CD14-positive monocyte (primary cell): ENCODE results near the gene EEFSEC. TPM values are rescaled to one million over a fixed set of nuclear protein-coding genes. Genes with fewer than 3 reads are reported as not detected.
A peak's percentile ranks its signal among the peaks of the same experiment; 100 is the strongest.

Experiments
- DNase-seq, 3 donors: peaks; one replicate each; pipeline ENCODE4 v3.0.0-alpha.2; 2011 to 2022
- H2AFZ ChIP-seq: 2 replicates; pipeline ENCODE4 v1.6.0; 2012; ENCODE audit warnings: mild to moderate bottlenecking, low read depth, low read length, inconsistent platforms; ENCODE audit not compliant: insufficient read depth, poor library complexity, severe bottlenecking
- H3K27ac ChIP-seq, 2 donors: 1 replicate in 1 of 2; 2 replicates in 1 of 2; pipeline ENCODE4 v1.5.1; 2012 to 2013; ENCODE audit warnings: low read length in 2 of 2, control low read depth in 1 of 2, inconsistent platforms in 1 of 2, low read depth in 1 of 2, mild to moderate bottlenecking in 1 of 2
- H3K27me3 ChIP-seq, 2 donors: one replicate each; pipeline versions ENCODE4 v1.6.0 to v1.6.1; 2011 to 2013; ENCODE audit warnings: low read length in 2 of 2; ENCODE audit not compliant: control insufficient read depth in 2 of 2, insufficient read depth in 2 of 2
- H3K36me3 ChIP-seq, 2 donors: replicated peaks in 1 of 2; 1 replicate in 1 of 2; 2 replicates in 1 of 2; pipeline versions ENCODE4 v1.5.1 to v1.6.1; 2012 to 2013; ENCODE audit warnings: low read length in 2 of 2, control low read depth in 1 of 2, inconsistent platforms in 1 of 2, mild to moderate bottlenecking in 1 of 2; ENCODE audit not compliant: insufficient read depth in 2 of 2, control insufficient read depth in 1 of 2
- H3K4me1 ChIP-seq, 2 donors: 1 replicate in 1 of 2; 2 replicates in 1 of 2; pipeline versions ENCODE4 v1.5.1 to v1.6.1; 2012 to 2013; ENCODE audit warnings: low read length in 2 of 2, control low read depth in 1 of 2, inconsistent platforms in 1 of 2, mild to moderate bottlenecking in 1 of 2, moderate library complexity in 1 of 2; ENCODE audit not compliant: insufficient read depth in 2 of 2, control insufficient read depth in 1 of 2
- H3K4me2 ChIP-seq: replicated peaks from 2 replicates; pipeline ENCODE3; 2012; ENCODE audit warnings: low read length, moderate library complexity, mild to moderate bottlenecking; ENCODE audit not compliant: poor library complexity, severe bottlenecking; ENCODE audit errors: extremely low read depth
- H3K4me3 ChIP-seq, 3 experiments: fragments of 200-600 bp in 1 of 3; sonication (generic) in 1 of 3; replicated peaks in 1 of 3; 1 replicate in 2 of 3; 2 replicates in 1 of 3; pipeline ENCODE4 v1.5.1; 2011 to 2013; ENCODE audit warnings: low read length in 3 of 3, mild to moderate bottlenecking in 3 of 3, control low read depth in 2 of 3, low read depth in 2 of 3, inconsistent platforms in 1 of 3, moderate library complexity in 1 of 3
- H3K79me2 ChIP-seq: 2 replicates; pipeline ENCODE4 v1.6.0; 2012; ENCODE audit warnings: mild to moderate bottlenecking, control low read depth, inconsistent platforms, low read length, moderate library complexity; ENCODE audit not compliant: insufficient read depth
- H3K9ac ChIP-seq: 2 replicates; pipeline ENCODE4 v1.6.0; 2017; ENCODE audit warnings: low read length, mild to moderate bottlenecking; ENCODE audit not compliant: insufficient read depth, poor library complexity, severe bottlenecking
- H3K9me3 ChIP-seq, 2 donors: replicated peaks in 1 of 2; 1 replicate in 1 of 2; 2 replicates in 1 of 2; pipeline versions ENCODE4 v1.5.1 to v1.6.1; 2012 to 2013; ENCODE audit warnings: low read length in 2 of 2, control low read depth in 1 of 2; ENCODE audit not compliant: control insufficient read depth in 1 of 2, insufficient read depth in 1 of 2
- H4K20me1 ChIP-seq: 2 replicates; pipeline ENCODE4 v1.6.0; 2012; ENCODE audit warnings: mild to moderate bottlenecking, low read length, control low read depth, moderate library complexity; ENCODE audit not compliant: insufficient read depth
- H3K27ac Mint-ChIP-seq, 7 donors: one replicate each; pipeline ENCODE4 v1.8.0; 2020; ENCODE audit warnings: mild to moderate bottlenecking in 7 of 7, mixed read lengths in 7 of 7, moderate library complexity in 6 of 7, inconsistent platforms in 2 of 7
- H3K27me3 Mint-ChIP-seq, 3 donors: one replicate each; pipeline ENCODE4 v1.8.0; 2021 to 2022; ENCODE audit warnings: low read depth in 3 of 3, mild to moderate bottlenecking in 3 of 3, mixed read lengths in 3 of 3, moderate library complexity in 3 of 3, inconsistent platforms in 1 of 3
- H3K36me3 Mint-ChIP-seq, 2 donors: one replicate each; pipeline ENCODE4 v1.8.0; 2020; ENCODE audit warnings: mixed read lengths in 2 of 2, inconsistent platforms in 1 of 2, mild to moderate bottlenecking in 1 of 2
- H3K4me1 Mint-ChIP-seq: one replicate; pipeline ENCODE4 v1.8.0; 2020; ENCODE audit warnings: mild to moderate bottlenecking, mixed read lengths
- H3K4me3 Mint-ChIP-seq, 2 donors: one replicate each; pipeline ENCODE4 v1.8.0; 2020; ENCODE audit warnings: mild to moderate bottlenecking in 2 of 2, mixed read lengths in 2 of 2, moderate library complexity in 1 of 2
- H3K9me3 Mint-ChIP-seq, 7 donors: one replicate each; pipeline ENCODE4 v1.8.0; 2020 to 2022; ENCODE audit warnings: mixed read lengths in 7 of 7, mild to moderate bottlenecking in 6 of 7, moderate library complexity in 6 of 7, inconsistent platforms in 2 of 7
- CTCF ChIP-seq: fragments of 200-600 bp; IDR thresholded peaks from one replicate; pipeline ENCODE4 v1.8.0; 2022; ENCODE audit warnings: antibody characterized with exemption, mild to moderate bottlenecking
- WGBS: methylation state at CpG from one replicate; pipeline ENCODE4 v1.1.5; 2013; ENCODE audit warnings: missing lambda C conversion rate; ENCODE audit not compliant: insufficient coverage; 5-methylcytosine and 5-hydroxymethylcytosine counted together
- intact Hi-C, 2 donors: fragments of 100-400 bp; cut with micrococcal nuclease; formaldehyde crosslinking; loops; one replicate each; pipeline versions ENCODE4 v1.15.0 to v1.15.1; 2023
- polyA plus RNA-seq, 3 donors: library from polyadenylated mRNA; depleted of rRNA in 1 of 3; unstranded in 2 of 3; stranded (reverse) in 1 of 3; fragments of 300-500 nt in 2 of 3; fragments of >200 nt in 1 of 3; fragmentation: Illumina TruSeq in 2 of 3; gene quantifications; 1 replicate in 2 of 3; 2 replicates in 1 of 3; pipeline ENCODE4 v1.2.3, GENCODE V29; 2012 to 2021

Gene EEFSEC
- polyA plus RNA-seq, 3 donors = 13.3 to 14.9 (median 14.9) TPM

GRCh38 chr3:128143496-128143895 lies 9.8 kb upstream of the EEFSEC start:
- Histone ChIP-seq H3K79me2 (no peaks in the 10 kb centered on the region), H4K20me1 (no peaks in the 10 kb centered on the region), H3K4me1 (peaks cover 19 to 21% of the 10 kb centered on the region in 2 donors), H2AFZ (no peak overlapping the region), H3K4me3 (no peak overlapping the region), H3K27ac (no peak overlapping the region), H3K36me3 (no peaks in the 10 kb centered on the region), H3K4me2 (no peak overlapping the region), H3K27me3 (peaks cover 0 to under 1% of the 10 kb centered on the region in 2 donors), H3K9me3 (no peaks in the 10 kb centered on the region), H3K9ac (no peak overlapping the region)
- WGBS = 100% methylated on average over 3 of the region's 4 CpGs
- Mint-ChIP-seq H3K4me1 (peaks cover 19% of the 10 kb centered on the region), H3K27me3 (peaks cover 3 to 16% (median 6%) of the 10 kb centered on the region in 3 donors), H3K36me3 (no peaks in the 10 kb centered on the region), H3K9me3 (peaks cover 0 to 2% (median 0%) of the 10 kb centered on the region in 7 donors), H3K4me3 (no peak overlapping the region), H3K27ac (peak overlapping the region in 2 of 7 donors; percentile 5 to 32)
- intact Hi-C loops = no loop called here
- DNase-seq = no peak
- TF ChIP-seq CTCF = no peak

- peaks cover 22% of the 10 kb centered on the region for H3K4me1 Mint-ChIP-seq
- H3K36me3 ChIP-seq = no peaks in the 10 kb centered on the region
- no peaks in the 10 kb centered on the region for H3K27me3 ChIP-seq
- 90% methylated on average over 3 of the region's 5 CpGs for WGBS
- peak in 1 of 3 donors; percentile 39 for DNase-seq
- no peak overlapping the region for H3K9ac ChIP-seq
- H3K79me2 ChIP-seq = no peaks in the 10 kb centered on the region
- peak overlapping the region; percentile 87 to 98 (median 91) for H3K27ac Mint-ChIP-seq
- intact Hi-C loops = no loop called here
- TF ChIP-seq CTCF = no peak
- peak overlapping the region in 1 of 2 donors; percentile 34 for H3K4me3 Mint-ChIP-seq
- no peaks in the 10 kb centered on the region for H3K36me3 Mint-ChIP-seq
- H4K20me1 ChIP-seq = no peaks in the 10 kb centered on the region
- H3K9me3 ChIP-seq = no peaks in the 10 kb centered on the region
- H3K4me3 ChIP-seq = peak overlapping the region in 1 of 3 experiments; percentile 61
- peaks cover 0 to 2% (median 0%) of the 10 kb centered on the region in 7 donors for H3K9me3 Mint-ChIP-seq
- H3K27ac ChIP-seq = peak overlapping the region; percentile 69 to 77
- H2AFZ ChIP-seq = peak overlapping the region; percentile 63
- peaks cover 21 to 23% of the 10 kb centered on the region in 2 donors for H3K4me1 ChIP-seq
- H3K27me3 Mint-ChIP-seq = peaks cover 2 to 7% (median 3%) of the 10 kb centered on the region in 3 donors
- peak overlapping the region; percentile 72 for H3K4me2 ChIP-seq
Observed at GRCh38 chr3:128144512-128145187, 8.6 kb upstream of the EEFSEC start.
